Measurements from ENCODE around the gene SRF.

Gene SRF

DNA sequence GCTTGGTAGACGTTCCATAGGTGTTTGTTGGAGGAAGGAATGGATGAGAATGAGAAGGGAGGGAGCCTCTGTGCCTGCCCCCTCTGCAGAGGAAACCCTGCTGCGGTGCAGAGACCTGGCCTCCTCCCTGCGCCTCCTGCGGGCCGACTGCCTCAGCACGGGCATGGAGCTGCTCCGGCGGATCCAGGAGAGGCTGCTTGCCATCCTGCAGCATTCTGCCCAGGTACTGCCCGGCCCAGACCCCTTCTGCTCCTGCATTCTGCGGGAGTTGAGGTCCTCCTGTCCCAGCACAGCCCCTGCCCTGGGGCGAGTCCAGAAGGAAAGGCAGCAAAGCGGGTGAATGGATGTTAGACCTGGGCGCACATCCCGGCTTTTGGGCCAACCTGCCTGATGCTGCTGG lies 52.1 kb downstream of the SRF start:
- H3K4me1 Mint-ChIP-seq (ENCODE audit: low read depth) = peaks cover 29% of the 10 kb centered on the region
- H3K27ac Mint-ChIP-seq = peak overlapping the region; percentile 58
- no peaks in the 10 kb centered on the region for H3K9me3 Mint-ChIP-seq
- H3K27me3 Mint-ChIP-seq (ENCODE audit: low read depth) = no peaks in the 10 kb centered on the region
- DNase-seq (ENCODE audit: low spot score) = no peak
- peaks cover 29% of the 10 kb centered on the region for H3K36me3 Mint-ChIP-seq (ENCODE audit: low read depth)
- no peak overlapping the region for H3K4me3 Mint-ChIP-seq

DNA sequence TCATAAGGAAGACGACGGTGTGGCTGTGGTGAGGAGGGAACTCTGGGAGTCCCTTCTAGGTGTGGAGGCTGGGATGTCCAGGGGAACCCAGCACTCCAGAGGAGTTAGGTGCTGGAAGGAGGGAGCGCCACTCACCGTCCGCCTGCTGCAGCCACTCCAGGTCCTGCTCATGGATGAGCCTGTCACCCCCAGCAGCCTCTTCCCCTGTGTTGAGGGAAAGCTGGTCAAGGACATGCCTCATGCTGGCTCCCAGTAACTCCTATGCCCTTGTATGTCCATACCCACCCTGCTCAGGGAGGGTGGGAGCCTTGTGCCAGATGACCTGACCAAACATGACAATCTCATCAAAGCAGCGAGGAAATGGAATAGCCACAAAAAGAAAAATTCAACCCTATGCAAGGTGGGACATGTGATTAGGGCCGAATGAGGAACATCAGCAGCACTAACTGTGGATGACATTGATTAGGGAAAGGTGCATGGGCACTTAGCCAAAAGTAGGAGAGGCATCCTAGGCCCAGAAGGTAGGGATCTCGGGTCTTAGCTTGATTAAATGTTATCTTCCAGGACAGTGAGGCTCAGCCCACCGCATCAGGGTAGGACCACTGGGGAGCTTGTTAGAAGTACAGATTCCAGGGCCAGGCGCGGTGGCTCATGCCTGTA lies 55.3 kb downstream of the SRF start:
- no peak for DNase-seq (ENCODE audit: low spot score)
- peaks cover 2% of the 10 kb centered on the region for H3K27me3 Mint-ChIP-seq (ENCODE audit: low read depth)
- peaks cover 36% of the 10 kb centered on the region for H3K4me1 Mint-ChIP-seq (ENCODE audit: low read depth)
- no peaks in the 10 kb centered on the region for H3K9me3 Mint-ChIP-seq
- peak overlapping the region; percentile 4 for H3K4me3 Mint-ChIP-seq
- peaks cover 21% of the 10 kb centered on the region for H3K36me3 Mint-ChIP-seq (ENCODE audit: low read depth)
- H3K27ac Mint-ChIP-seq = peak overlapping the region; percentile 61

DNA sequence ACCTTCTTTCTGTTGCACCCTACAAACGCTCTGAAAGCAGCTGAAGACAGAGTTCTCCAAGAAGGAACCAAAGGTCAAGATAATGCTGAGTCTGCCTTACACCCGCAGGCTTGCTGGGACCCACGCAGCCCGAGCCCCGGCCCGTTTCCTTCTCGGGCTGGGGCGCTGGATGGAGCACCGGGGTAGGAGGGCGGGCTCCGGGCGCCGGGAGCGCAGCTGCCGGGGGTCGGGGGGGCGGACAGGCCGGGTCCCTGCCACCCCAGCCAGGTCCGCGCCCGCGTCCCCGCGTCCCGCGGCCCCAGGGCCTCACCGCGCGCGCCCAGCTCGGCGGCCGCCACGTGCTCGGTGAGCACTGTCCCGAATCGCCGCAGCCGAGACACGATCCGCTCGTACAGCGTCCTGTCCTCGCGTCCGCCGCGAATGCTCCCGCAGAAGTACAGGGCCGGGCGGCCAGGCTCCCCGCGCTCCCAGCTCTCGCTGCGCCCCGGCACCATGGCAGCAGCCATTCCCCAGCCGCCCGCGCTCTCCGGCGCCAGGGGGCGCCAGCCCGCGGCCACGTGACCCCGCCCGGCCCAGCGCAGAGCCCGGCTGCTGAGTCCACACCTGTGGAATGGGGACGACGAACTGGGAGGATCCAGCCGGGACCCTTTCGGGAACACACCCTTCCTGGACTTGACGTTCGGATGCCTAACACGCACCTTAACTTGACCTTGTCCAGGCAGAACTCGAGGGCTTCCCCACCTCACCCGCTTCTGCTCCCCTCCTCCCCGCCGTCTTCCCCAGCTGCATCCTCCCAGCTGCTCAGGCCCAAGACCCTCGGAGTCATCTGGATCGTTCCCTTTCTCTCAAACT lies 58.1 kb downstream of the SRF start, which contains the start of gene DNPH1:
DNPH1 (minus strand) TSS at position 531 of the 852 bp plus-strand sequence; CDS start at position 506, 25 bp downstream.
- H3K4me1 Mint-ChIP-seq (ENCODE audit: low read depth) = peaks cover 33% of the 10 kb centered on the region

DNA sequence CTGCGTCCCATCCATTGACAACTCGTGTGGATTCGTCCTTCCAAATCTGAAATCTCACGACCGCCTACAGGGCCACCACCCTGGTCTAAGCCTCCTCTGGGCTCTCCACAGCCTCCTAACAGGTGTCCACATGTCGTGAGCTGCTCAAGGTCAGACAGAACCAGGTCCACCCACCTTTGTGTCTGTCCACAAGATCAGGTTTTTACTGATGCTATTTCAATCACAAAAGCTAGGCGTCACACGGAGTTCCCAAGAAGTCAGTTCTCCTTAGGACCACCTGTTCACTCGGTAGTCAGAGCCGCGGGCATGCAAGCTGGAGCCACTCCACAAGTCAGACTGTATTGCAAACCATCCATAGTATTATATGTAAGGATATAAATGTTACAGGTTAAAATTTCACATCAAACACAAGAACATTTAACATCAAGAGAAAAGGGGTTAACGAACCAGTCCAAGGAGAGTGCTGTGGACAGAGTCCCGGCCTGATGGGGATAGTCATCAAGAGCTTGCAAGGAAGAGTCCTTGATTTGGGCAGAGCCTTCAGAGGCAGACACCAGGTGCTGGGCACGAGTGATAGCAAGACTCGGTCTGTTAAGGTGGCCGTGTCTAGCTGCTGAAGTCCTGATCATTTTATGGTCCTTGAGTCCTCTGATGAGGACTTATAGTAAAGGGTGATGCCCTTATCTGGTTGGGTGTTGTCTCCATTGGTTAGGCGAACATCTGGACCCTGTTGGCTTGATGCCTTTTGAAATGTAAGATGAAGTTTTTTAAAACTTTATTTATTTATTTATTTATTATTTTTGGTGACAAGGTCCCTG lies 58.9 kb downstream of the SRF start:
- H3K4me1 Mint-ChIP-seq (ENCODE audit: low read depth) = peaks cover 27% of the 10 kb centered on the region
- H3K36me3 Mint-ChIP-seq (ENCODE audit: low read depth) = peaks cover 12% of the 10 kb centered on the region
- no peaks in the 10 kb centered on the region for H3K9me3 Mint-ChIP-seq

More for the DNA sequence above, 58.1 kb downstream of the SRF start, which contains the start of gene DNPH1:
- Mint-ChIP-seq H3K4me3 (peak within 1 kb of the TSS; percentile 89), H3K27me3 (ENCODE audit: low read depth) (peaks cover 13% of the 10 kb centered on the region), H3K36me3 (ENCODE audit: low read depth) (peaks cover 16% of the 10 kb centered on the region), H3K27ac (peak within 1 kb of the TSS; percentile 86), H3K9me3 (no peaks in the 10 kb centered on the region)
- peak; percentile 81 for DNase-seq (ENCODE audit: low spot score)

DNA sequence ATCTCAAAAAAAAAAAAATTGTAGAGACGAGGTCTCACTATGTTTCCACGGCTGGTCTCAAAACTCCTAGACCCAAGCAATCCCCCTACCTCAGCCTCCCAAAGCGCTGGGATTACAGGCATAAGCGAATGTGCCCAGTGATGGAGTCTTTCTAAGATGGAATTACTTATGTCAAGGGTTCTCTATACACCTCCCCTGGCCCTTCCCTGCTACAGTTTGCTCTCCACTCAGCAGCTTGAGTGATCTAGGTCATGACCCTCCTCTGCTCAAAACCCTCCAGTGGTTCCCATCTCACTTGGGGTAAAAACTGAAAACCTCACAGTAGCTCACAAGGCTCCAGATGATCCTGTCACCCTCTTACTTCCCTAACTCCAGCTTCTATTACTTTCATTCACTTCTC lies 60.0 kb downstream of the SRF start:
- Mint-ChIP-seq H3K9me3 (no peaks in the 10 kb centered on the region), H3K4me3 (no peak overlapping the region), H3K27me3 (ENCODE audit: low read depth) (peaks cover 17% of the 10 kb centered on the region), H3K27ac (no peak overlapping the region), H3K4me1 (ENCODE audit: low read depth) (peaks cover 21% of the 10 kb centered on the region), H3K36me3 (ENCODE audit: low read depth) (peaks cover 8% of the 10 kb centered on the region)
- DNase-seq (ENCODE audit: low spot score) = no peak

More for the DNA sequence above, 58.9 kb downstream of the SRF start:
- Mint-ChIP-seq H3K27ac (peak overlapping the region; percentile 86), H3K27me3 (ENCODE audit: low read depth) (peaks cover 13% of the 10 kb centered on the region), H3K4me3 (peak overlapping the region; percentile 88)
- no peak for DNase-seq (ENCODE audit: low spot score)
